NB4 (cell line): ENCODE measurements around the gene PGGT1B.

Source experiments
- CTCF ChIP-seq: IDR thresholded peaks from one replicate; pipeline ENCODE4 v1.5.1; 2012; ENCODE audit warnings: low read depth, low read length
- POLR2A ChIP-seq: IDR thresholded peaks from 2 replicates; pipeline ENCODE4 v1.6.1; 2011; ENCODE audit warnings: mild to moderate bottlenecking; ENCODE audit not compliant: insufficient read length; ENCODE audit errors: extremely low read depth

GRCh38 chr5:115180165-115180709, 82.4 kb downstream of the PGGT1B start:
- TF ChIP-seq POLR2A (no peak), CTCF (no peak)
